Esophagus squamous epithelium (tissue), 5 donors: ENCODE measurements around the gene SNED1. TPM values are rescaled to one million over a fixed set of nuclear protein-coding genes. Genes with fewer than 3 reads are reported as not detected.

Experiments used
- DNase-seq: peaks from one replicate; lab custom pipeline; 2025; lab: John Stamatoyannopoulos, UW
- H3K27ac ChIP-seq, 4 donors: fragments of 200-600 bp; sonication (generic); one replicate each; pipeline ENCODE4 v1.5.1; 2016 to 2019; ENCODE audit warnings: mild to moderate bottlenecking in 1 of 4
- H3K27me3 ChIP-seq, 4 donors: fragments of 200-600 bp; sonication (generic); 1 replicate in 3 of 4; 2 replicates in 1 of 4; pipeline versions ENCODE4 v1.5.1 to v1.6.0; 2017 to 2021; ENCODE audit warnings: antibody characterized with exemption in 1 of 4
- H3K36me3 ChIP-seq, 3 donors: fragments of 200-600 bp; sonication (generic); one replicate each; pipeline ENCODE4 v1.5.1; 2016 to 2019
- H3K4me1 ChIP-seq, 3 donors: fragments of 200-600 bp; sonication (generic); one replicate each; pipeline ENCODE4 v1.5.1; 2017 to 2019
- H3K4me3 ChIP-seq, 4 donors: fragments of 200-600 bp; sonication (generic); 1 replicate in 3 of 4; 2 replicates in 1 of 4; pipeline ENCODE4 v1.5.1; 2016 to 2019; ENCODE audit warnings: mild to moderate bottlenecking in 2 of 4, moderate library complexity in 1 of 4
- H3K9me3 ChIP-seq, 3 donors: fragments of 200-600 bp; sonication (generic); one replicate each; pipeline ENCODE4 v1.5.1; 2016 to 2019
- POLR2A ChIP-seq, 4 donors: fragments of 450-650 bp; IDR thresholded peaks; one replicate each; pipeline ENCODE4 v1.6.1; 2017; ENCODE audit warnings: antibody characterized with exemption in 4 of 4, mild to moderate bottlenecking in 4 of 4, moderate library complexity in 3 of 4
- WGBS, 2 donors: methylation state at CpG; one replicate each; pipeline ENCODE4 v1.1.5; 2018; 5-methylcytosine and 5-hydroxymethylcytosine counted together
- intact Hi-C: fragments of 100-400 bp; cut with DNase I; formaldehyde crosslinking; loops from one replicate; pipeline ENCODE4 v1.15.0; 2022
- total RNA-seq, 4 donors: library from RNA; depleted of rRNA; stranded (reverse); fragments of >200 nt; gene quantifications; one replicate each; pipeline ENCODE4 v1.1.0, GENCODE V29; 2016
- TF ChIP-seq, protein P1 (sequence below), 6 experiments: fragments of 450-650 bp in 4 of 6; fragments of 200-600 bp in 2 of 6; sonication (generic) in 2 of 6; IDR thresholded peaks; one replicate each; pipeline ENCODE4 v1.5.1; 2016 to 2019; ENCODE audit warnings: antibody characterized with exemption in 6 of 6, mild to moderate bottlenecking in 4 of 6, moderate library complexity in 4 of 6
- donor health status: DM: yes; HTN: yes; CAD: no.

SNED1 gene
- total RNA-seq, 4 donors from 2014 or later = 3.3 to 13.9 (median 4.8) TPM

DNA sequence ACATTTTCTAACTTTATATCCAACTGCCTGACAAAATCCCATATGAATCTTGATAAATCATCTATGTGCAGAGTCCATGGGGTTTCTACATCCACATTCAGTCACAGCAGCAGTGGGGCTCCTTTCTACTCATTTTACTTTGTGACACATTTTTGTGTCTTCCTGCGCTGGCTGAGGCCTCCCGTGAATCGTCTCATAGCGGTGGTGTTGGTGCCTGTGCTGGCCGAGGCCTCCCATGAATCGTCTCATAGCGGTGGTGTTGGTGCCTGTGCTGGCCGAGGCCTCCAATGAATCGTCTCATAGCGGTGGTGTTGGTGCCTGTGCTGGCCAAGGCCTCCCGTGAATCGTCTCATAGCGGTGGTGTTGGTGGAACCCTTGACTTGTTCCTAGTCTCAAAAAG, 17.0 kb downstream of the SNED1 start:
- H3K4me3 ChIP-seq = no peak overlapping the region
- no peaks in the 10 kb centered on the region for H3K9me3 ChIP-seq
- peaks cover 0 to 12% (median 0%) of the 10 kb centered on the region in 3 donors for H3K36me3 ChIP-seq
- 85 to 94% methylated on average over 8 to 12 of the region's 13 CpGs for WGBS, 2 donors
- H3K27ac ChIP-seq = no peak overlapping the region
- H3K4me1 ChIP-seq = peaks cover 4 to 19% (median 13%) of the 10 kb centered on the region in 3 donors
- no peak for DNase-seq
- intact Hi-C loops = no loop called here
- peaks cover 0 to 20% (median 0%) of the 10 kb centered on the region in 4 donors for H3K27me3 ChIP-seq
- TF ChIP-seq POLR2A (IDR thresholded peaks at IDR 0.05) = no peak
- TF ChIP-seq, protein P1, sequence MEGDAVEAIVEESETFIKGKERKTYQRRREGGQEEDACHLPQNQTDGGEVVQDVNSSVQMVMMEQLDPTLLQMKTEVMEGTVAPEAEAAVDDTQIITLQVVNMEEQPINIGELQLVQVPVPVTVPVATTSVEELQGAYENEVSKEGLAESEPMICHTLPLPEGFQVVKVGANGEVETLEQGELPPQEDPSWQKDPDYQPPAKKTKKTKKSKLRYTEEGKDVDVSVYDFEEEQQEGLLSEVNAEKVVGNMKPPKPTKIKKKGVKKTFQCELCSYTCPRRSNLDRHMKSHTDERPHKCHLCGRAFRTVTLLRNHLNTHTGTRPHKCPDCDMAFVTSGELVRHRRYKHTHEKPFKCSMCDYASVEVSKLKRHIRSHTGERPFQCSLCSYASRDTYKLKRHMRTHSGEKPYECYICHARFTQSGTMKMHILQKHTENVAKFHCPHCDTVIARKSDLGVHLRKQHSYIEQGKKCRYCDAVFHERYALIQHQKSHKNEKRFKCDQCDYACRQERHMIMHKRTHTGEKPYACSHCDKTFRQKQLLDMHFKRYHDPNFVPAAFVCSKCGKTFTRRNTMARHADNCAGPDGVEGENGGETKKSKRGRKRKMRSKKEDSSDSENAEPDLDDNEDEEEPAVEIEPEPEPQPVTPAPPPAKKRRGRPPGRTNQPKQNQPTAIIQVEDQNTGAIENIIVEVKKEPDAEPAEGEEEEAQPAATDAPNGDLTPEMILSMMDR (IDR thresholded peaks at IDR 0.05) = no peak

DNA sequence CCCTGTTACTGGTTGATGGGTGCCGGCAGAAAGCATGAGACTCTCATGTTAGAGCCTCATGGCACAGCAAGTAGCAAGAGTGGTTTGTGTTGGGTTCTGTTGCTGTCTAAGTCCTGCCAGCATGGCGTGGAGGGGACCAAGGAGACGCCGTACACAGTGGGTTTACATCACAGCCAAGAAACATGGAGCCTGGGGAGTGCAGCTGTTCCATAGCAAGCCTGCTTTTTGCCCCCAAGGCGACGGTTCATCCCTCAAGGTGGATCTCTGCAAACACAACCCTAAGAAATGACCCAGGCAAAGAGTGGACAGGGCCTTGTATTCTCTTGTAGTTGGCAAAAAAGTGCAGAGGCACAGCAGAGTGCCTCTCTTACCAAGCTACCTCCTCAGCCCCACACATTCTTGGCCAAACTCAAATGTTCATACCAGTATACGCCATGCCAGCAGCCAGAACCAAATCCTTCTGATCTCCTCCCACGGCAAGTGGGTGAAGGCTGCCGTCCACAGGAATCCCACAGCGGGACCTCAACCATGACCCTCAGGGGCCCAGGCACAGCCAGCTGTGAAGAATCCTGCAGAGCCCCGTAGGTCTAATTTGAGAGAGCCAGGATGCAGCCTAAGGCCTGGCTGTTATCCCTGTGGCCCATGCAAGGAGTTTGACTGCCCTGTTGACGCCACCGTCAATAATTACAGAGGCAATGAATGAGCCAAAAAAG, 19.0 kb downstream of the SNED1 start:
- Histone ChIP-seq H3K4me3 (no peak overlapping the region), H3K9me3 (no peaks in the 10 kb centered on the region), H3K27me3 (peaks cover 0 to under 1% (median 0%) of the 10 kb centered on the region in 4 donors), H3K27ac (no peak overlapping the region), H3K36me3 (peaks cover 0 to 12% (median 0%) of the 10 kb centered on the region in 3 donors), H3K4me1 (no peaks in the 10 kb centered on the region)
- no peak for DNase-seq
- intact Hi-C loops = no loop called here
- TF ChIP-seq, protein P1 (IDR thresholded peaks at IDR 0.05) = no peak
- no peak for TF ChIP-seq POLR2A (IDR thresholded peaks at IDR 0.05)
- WGBS, 2 donors = 78 to 88% methylated on average over 5 to 6 of the region's 13 CpGs

DNA sequence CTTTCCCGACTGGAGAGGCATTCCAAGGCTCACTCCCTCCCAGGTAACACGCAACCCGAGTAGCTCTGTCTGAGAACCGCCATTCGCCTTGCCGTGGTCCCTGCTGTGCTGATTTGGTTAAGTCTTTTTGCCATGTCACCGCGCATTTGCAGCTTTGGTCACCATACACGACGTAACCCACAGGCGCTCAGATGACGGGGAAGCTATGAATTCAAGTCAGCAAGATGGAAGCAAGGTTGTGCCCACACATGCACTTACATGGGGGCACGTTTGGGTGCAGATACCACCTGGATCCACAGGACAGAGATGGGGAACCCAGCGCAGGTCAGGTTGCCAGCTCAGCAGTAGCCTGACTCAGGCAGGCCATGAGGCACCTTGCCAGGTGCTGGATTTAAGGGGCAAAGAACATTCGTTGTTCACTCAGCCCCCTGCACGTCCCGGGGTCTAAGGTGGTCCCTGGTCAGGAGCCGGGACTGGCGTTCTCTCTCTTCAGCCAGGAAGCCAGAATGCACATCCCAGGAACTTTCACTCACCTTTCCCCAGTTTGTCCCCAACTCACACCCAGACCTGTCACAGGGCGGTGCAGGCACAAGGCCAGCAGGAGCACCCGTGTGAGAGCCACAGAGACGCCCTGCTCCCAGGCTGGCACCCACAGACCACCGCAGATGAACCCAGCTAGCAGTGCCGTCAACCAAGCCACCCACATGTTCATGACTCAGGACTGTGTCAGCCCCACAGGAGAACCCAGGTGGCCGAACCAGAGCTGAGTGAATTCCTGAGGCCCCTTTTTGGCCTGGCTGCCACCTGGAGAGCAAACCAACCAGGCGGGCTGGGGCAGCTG, 19.9 kb downstream of the SNED1 start:
- Histone ChIP-seq H3K27ac (no peak overlapping the region), H3K4me3 (no peak overlapping the region), H3K9me3 (no peaks in the 10 kb centered on the region), H3K4me1 (no peaks in the 10 kb centered on the region), H3K27me3 (no peaks in the 10 kb centered on the region), H3K36me3 (peaks cover 0 to 12% (median 0%) of the 10 kb centered on the region in 3 donors)
- no peak for DNase-seq
- intact Hi-C loops = no loop called here
- TF ChIP-seq POLR2A (IDR thresholded peaks at IDR 0.05) = no peak
- TF ChIP-seq, protein P1 (IDR thresholded peaks at IDR 0.05) = no peak
- 60 to 93% methylated on average over 1 to 10 of the region's 26 CpGs for WGBS, 2 donors

DNA sequence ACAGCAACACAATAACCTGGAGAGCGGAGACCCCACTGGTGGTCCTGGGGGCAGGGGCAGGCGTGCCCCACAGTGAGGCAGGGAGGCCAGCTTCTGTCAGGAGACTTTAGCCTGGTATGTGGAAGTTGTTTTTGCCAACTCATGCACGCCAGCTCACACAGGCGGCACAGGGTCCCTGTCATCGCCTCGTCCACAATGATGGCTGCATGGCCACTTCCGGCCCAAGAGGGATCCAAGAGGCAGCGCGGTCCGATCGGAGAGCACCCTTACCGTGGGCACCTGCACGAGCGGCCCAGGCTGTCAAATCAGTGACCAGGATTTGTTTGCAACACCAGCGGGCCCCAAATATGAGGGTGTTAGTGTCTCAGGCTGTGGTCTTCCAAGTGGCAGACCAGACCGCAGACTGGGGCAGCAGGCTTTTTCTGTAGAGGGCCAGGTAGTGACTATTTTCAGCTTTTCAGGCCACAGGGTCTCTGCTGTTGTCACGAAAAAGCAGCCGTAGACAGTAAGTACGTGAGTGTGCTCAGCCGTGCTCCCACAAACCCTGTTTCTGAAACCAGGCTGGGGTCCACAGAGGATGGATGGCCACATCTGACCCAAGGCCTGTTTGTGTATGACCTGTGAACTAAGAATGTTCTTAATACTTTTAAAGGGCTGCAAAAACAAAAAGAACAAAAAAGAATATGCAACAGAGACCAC, 21.2 kb downstream of the SNED1 start:
- Histone ChIP-seq H3K36me3 (peaks cover 0 to 12% (median 0%) of the 10 kb centered on the region in 3 donors), H3K27me3 (no peaks in the 10 kb centered on the region), H3K27ac (no peak overlapping the region), H3K4me3 (no peak overlapping the region), H3K9me3 (no peaks in the 10 kb centered on the region), H3K4me1 (no peaks in the 10 kb centered on the region)
- TF ChIP-seq, protein P1 (IDR thresholded peaks at IDR 0.05) = no peak
- no peak for TF ChIP-seq POLR2A (IDR thresholded peaks at IDR 0.05)
- intact Hi-C loops = no loop called here
- 88 to 95% methylated on average over 6 to 20 of the region's 20 CpGs for WGBS, 2 donors
- DNase-seq = no peak
